ENCODE data around the gene ABI2. TPM values are rescaled to one million over a fixed set of nuclear protein-coding genes. Genes with fewer than 3 reads are reported as not detected.
"Not testable (repeated sequence)": the region's sequence is repeated elsewhere in the genome, so short reads cannot be mapped to it uniquely, and the experiment has no call there.

The ABI2 gene
- total and polyA plus RNA-seq, 3 donors from 2014 or later, result 91.2 to 109 (median 106) TPM

DNA sequence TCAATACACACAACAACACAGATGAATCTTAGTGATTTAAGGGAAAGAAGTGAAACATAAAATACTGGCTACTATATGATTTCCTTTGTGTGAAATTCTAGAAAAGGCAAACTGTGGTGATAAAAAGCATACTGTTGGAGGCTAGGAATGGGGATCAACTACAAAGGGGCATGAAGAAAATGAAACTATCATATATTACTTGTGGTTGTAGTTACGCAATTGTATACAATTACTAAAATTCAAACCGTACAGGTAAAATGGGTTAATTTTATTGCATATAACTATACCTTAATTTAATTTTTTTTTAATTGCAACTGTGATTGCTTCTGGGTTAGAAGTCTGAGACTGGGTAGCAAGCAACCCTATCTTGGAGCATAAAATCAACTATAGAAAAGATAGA lies 41.7 kb upstream of the ABI2 start:
- intact Hi-C loops (cut with DNase I; ENCODE audit: low total_unique reads), result no loop called here
- 90 to 91% methylated on average over 2 of the region's 2 CpGs for WGBS, 2 donors
- H3K27ac ChIP-seq, result no peak overlapping the region

GRCh38 chr2:203301667-203302066 lies 26.5 kb upstream of the ABI2 start:
- no peaks in the 10 kb centered on the region for H3K27me3 ChIP-seq
- intact Hi-C loops (cut with DNase I; ENCODE audit: low total_unique reads), result no loop called here
- DNase-seq, result no peak
- no peak overlapping the region for H3K4me3 ChIP-seq
- no peaks in the 10 kb centered on the region for H3K9me3 ChIP-seq
- H3K4me1 ChIP-seq, result no peaks in the 10 kb centered on the region
- H3K36me3 ChIP-seq (ENCODE audit: low read depth, missing control alignments), result no peaks in the 10 kb centered on the region
- TF ChIP-seq POLR2A (IDR thresholded peaks at IDR 0.05) (no peak), CTCF (IDR thresholded peaks at IDR 0.05) (no peak)
- no peak overlapping the region for H3K27ac ChIP-seq
- WGBS, 2 donors, result 89 to 100% methylated on average over 3 of the region's 3 CpGs

More for the DNA sequence above, 41.7 kb upstream of the ABI2 start:
- Histone ChIP-seq H3K4me3 (no peak overlapping the region), H3K36me3 (ENCODE audit: low read depth, missing control alignments) (peaks cover 3% of the 10 kb centered on the region), H3K4me1 (no peaks in the 10 kb centered on the region), H3K27me3 (no peaks in the 10 kb centered on the region), H3K9me3 (no peaks in the 10 kb centered on the region)
- no peak for DNase-seq
- TF ChIP-seq POLR2A (IDR thresholded peaks at IDR 0.05), result no peak
- no peak for TF ChIP-seq CTCF (IDR thresholded peaks at IDR 0.05)

GRCh38 chr2:203302586-203302985 lies 25.6 kb upstream of the ABI2 start:
- H3K4me1 ChIP-seq; H3K4me3 ChIP-seq; DNase-seq; H3K27me3 ChIP-seq; intact Hi-C loops (cut with DNase I; ENCODE audit: low total_unique reads); H3K36me3 ChIP-seq (ENCODE audit: low read depth, missing control alignments); H3K27ac ChIP-seq; H3K9me3 ChIP-seq: not testable (repeated sequence)
- WGBS, 2 donors, result 96% methylated on average over 7 to 8 of the region's 8 CpGs

DNA sequence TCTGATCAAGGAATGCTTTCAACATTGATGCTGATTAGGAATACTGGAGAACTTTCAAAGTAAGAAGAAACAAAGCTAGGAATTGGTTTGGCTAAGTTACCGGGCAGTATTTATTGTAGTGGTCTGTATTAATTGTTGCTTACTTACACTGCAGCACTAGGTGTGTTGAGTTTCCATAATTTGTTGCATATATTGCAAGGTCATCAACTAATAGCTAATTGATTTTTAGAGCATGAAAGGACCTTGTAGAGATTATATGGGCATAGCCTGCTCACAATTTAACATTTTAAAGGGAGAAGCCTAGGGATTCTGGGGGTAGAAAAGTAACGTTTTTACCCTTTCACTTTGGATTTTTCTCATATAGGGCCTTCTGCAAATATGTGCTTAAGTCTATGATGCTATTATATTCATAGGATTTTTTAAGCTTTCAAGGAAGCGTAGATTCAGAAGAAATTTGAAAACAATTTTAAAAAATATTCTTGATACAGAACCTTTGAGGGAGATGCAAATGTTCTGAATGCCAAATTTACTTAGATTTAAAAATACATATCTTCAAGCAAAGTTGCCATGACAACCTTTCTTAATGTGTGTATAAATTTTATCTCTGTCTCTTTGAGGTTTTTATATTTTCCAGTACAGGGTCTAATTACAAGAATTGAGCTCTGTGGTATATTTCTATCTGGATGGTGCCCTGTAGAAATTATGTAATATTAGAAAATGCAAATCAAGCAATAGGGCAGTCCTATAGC lies 17.3 kb upstream of the ABI2 start:
- H3K27ac ChIP-seq, result no peak overlapping the region
- WGBS, 2 donors, result 87 to 91% methylated on average over 3 of the region's 3 CpGs
- H3K36me3 ChIP-seq (ENCODE audit: low read depth, missing control alignments), result no peaks in the 10 kb centered on the region
- H3K27me3 ChIP-seq, result no peaks in the 10 kb centered on the region
- DNase-seq, result no peak
- TF ChIP-seq CTCF (IDR thresholded peaks at IDR 0.05) (no peak), POLR2A (IDR thresholded peaks at IDR 0.05) (no peak)
- intact Hi-C loops (cut with DNase I; ENCODE audit: low total_unique reads), result no loop called here
- no peak overlapping the region for H3K4me3 ChIP-seq
- H3K9me3 ChIP-seq, result no peaks in the 10 kb centered on the region
- H3K4me1 ChIP-seq, result no peaks in the 10 kb centered on the region

GRCh38 chr2:203326356-203326755 lies 1.8 kb upstream of the ABI2 start:
- no peaks in the 10 kb centered on the region for H3K9me3 ChIP-seq
- no peaks in the 10 kb centered on the region for H3K27me3 ChIP-seq
- H3K27ac ChIP-seq, result peak overlapping the region in 1 of 2 donors; percentile 95
- DNase-seq, result no peak
- H3K4me1 ChIP-seq, result peaks cover 17% of the 10 kb centered on the region
- TF ChIP-seq CTCF (IDR thresholded peaks at IDR 0.05) (no peak), POLR2A (IDR thresholded peaks at IDR 0.05) (no peak)
- no peaks in the 10 kb centered on the region for H3K36me3 ChIP-seq (ENCODE audit: low read depth, missing control alignments)
- no peak overlapping the region for H3K4me3 ChIP-seq
- intact Hi-C loops (cut with DNase I; ENCODE audit: low total_unique reads), result no loop called here
- WGBS, 2 donors, result 61 to 75% methylated on average over 1 of the region's 1 CpG
